Measurements from ENCODE around the gene FGGY.
"Not testable (repeated sequence)": the region's sequence is repeated elsewhere in the genome, so short reads cannot be mapped to it uniquely, and the experiment has no call there.

- TF ChIP-seq CTCF (IDR thresholded peaks at IDR 0.05); NR1H2 (CRISPR knock-in tag; IDR thresholded peaks at IDR 0.05); E2F1 (CRISPR knock-in tag; IDR thresholded peaks at IDR 0.05); ZNF121 (CRISPR knock-in tag; IDR thresholded peaks at IDR 0.05); FOXK1 (CRISPR knock-in tag; IDR thresholded peaks at IDR 0.05); ETV6 (CRISPR knock-in tag; IDR thresholded peaks at IDR 0.05); PRRX2 (CRISPR knock-in tag; IDR thresholded peaks at IDR 0.05): not testable (repeated sequence)
Measured at GRCh38 chr1:59592410-59592809, 295.5 kb downstream of the FGGY start.

All from WTC11 (cell line).